H9 (cell line): ENCODE measurements around the gene CDH5. TPM values are rescaled to one million over a fixed set of nuclear protein-coding genes. Genes with fewer than 3 reads are reported as not detected.

Experiments
- DNase-seq: peaks from one replicate; pipeline ENCODE4 v3.0.0-alpha.2; 2017
- H2AFZ ChIP-seq: one replicate; pipeline ENCODE4 v1.6.1; 2013; ENCODE audit warnings: mild to moderate bottlenecking, low read length, control low read depth, moderate library complexity
- H2AK5ac ChIP-seq: 2 replicates; pipeline ENCODE4 v1.6.1; 2013; ENCODE audit warnings: low read length, control low read depth, mixed read lengths; ENCODE audit not compliant: insufficient read length
- H2BK120ac ChIP-seq: one replicate; pipeline ENCODE4 v1.6.1; 2013; ENCODE audit warnings: low read depth, mild to moderate bottlenecking, low read length, control low read depth, inconsistent platforms; ENCODE audit not compliant: poor library complexity, severe bottlenecking
- H2BK12ac ChIP-seq: 2 replicates; pipeline ENCODE4 v1.6.1; 2013; ENCODE audit warnings: low read length, control low read depth, mixed read lengths, low read depth; ENCODE audit not compliant: insufficient read length
- H2BK15ac ChIP-seq: 2 replicates; pipeline ENCODE4 v1.6.1; 2013; ENCODE audit warnings: low read depth, low read length, control low read depth
- H2BK20ac ChIP-seq: one replicate; pipeline ENCODE4 v1.6.1; 2013; ENCODE audit warnings: low read depth, mild to moderate bottlenecking, low read length, control low read depth, inconsistent platforms; ENCODE audit not compliant: poor library complexity, severe bottlenecking
- H2BK5ac ChIP-seq: 2 replicates; pipeline ENCODE4 v1.6.1; 2013; ENCODE audit warnings: low read length, control low read depth, mixed read lengths; ENCODE audit not compliant: insufficient read length
- H3K14ac ChIP-seq: 2 replicates; pipeline ENCODE4 v1.6.1; 2013; ENCODE audit warnings: low read length, control low read depth; ENCODE audit not compliant: insufficient read depth
- H3K18ac ChIP-seq: 2 replicates; pipeline ENCODE4 v1.6.1; 2013; ENCODE audit warnings: low read depth, mild to moderate bottlenecking, mixed read lengths, low read length, control low read depth; ENCODE audit not compliant: insufficient read length
- H3K23ac ChIP-seq: 2 replicates; pipeline ENCODE4 v1.6.1; 2013; ENCODE audit warnings: low read length, control low read depth, mixed read lengths, low read depth; ENCODE audit not compliant: insufficient read length
- H3K23me2 ChIP-seq: 2 replicates; pipeline ENCODE4 v1.6.1; 2013; ENCODE audit warnings: low read depth, mild to moderate bottlenecking, mixed read lengths, low read length, control low read depth; ENCODE audit not compliant: insufficient read length, poor library complexity, severe bottlenecking
- H3K27ac ChIP-seq: 2 replicates; pipeline ENCODE4 v1.5.1; 2013; ENCODE audit warnings: low read length, control low read depth, mixed read lengths, low read depth; ENCODE audit not compliant: insufficient read length
- H3K27me3 ChIP-seq: 2 replicates; pipeline ENCODE4 v1.6.1; 2013; ENCODE audit warnings: low read length, control low read depth, inconsistent platforms; ENCODE audit not compliant: insufficient read depth
- H3K4ac ChIP-seq: 2 replicates; pipeline ENCODE4 v1.6.1; 2013; ENCODE audit warnings: low read depth, mild to moderate bottlenecking, control low read depth, inconsistent platforms, low read length, moderate library complexity
- H3K4me1 ChIP-seq: 2 replicates; pipeline ENCODE4 v1.6.1; 2013; ENCODE audit warnings: low read length, control low read depth, inconsistent platforms; ENCODE audit not compliant: insufficient read depth
- H3K4me2 ChIP-seq: 2 replicates; pipeline ENCODE4 v1.6.1; 2013; ENCODE audit warnings: low read length, control low read depth, mixed read lengths; ENCODE audit not compliant: insufficient read length, insufficient read depth
- H3K56ac ChIP-seq: 2 replicates; pipeline ENCODE4 v1.6.1; 2013; ENCODE audit warnings: low read depth, mild to moderate bottlenecking, mixed read lengths, low read length, control low read depth; ENCODE audit not compliant: insufficient read length
- H3K79me1 ChIP-seq: 2 replicates; pipeline ENCODE4 v1.6.1; 2013; ENCODE audit warnings: low read depth, mild to moderate bottlenecking, moderate library complexity, low read length, control low read depth, inconsistent platforms; ENCODE audit not compliant: insufficient read depth, poor library complexity, severe bottlenecking
- H3K79me2 ChIP-seq: 2 replicates; pipeline ENCODE4 v1.6.1; 2013; ENCODE audit warnings: low read length, control low read depth, inconsistent platforms; ENCODE audit not compliant: insufficient read depth
- H3K9ac ChIP-seq: 2 replicates; pipeline ENCODE4 v1.6.1; 2013; ENCODE audit warnings: low read length, control low read depth, mixed read lengths; ENCODE audit not compliant: insufficient read length; ENCODE audit errors: extremely low read depth
- H3K9me3 ChIP-seq: one replicate; pipeline ENCODE4 v1.6.1; 2013; ENCODE audit warnings: low read depth, low read length, inconsistent platforms; ENCODE audit not compliant: control insufficient read depth
- H3T11ph ChIP-seq: one replicate; pipeline ENCODE4 v1.6.1; 2013; ENCODE audit warnings: mild to moderate bottlenecking, low read length, control low read depth, inconsistent platforms
- H4K20me1 ChIP-seq: one replicate; pipeline ENCODE4 v1.6.1; 2013; ENCODE audit not compliant: control insufficient read depth, insufficient read length, insufficient read depth
- H4K5ac ChIP-seq: 2 replicates; pipeline ENCODE4 v1.6.1; 2013; ENCODE audit warnings: low read depth, mild to moderate bottlenecking, mixed read lengths, low read length, control low read depth; ENCODE audit not compliant: insufficient read length
- H4K8ac ChIP-seq: replicated peaks from 2 replicates; pipeline ENCODE4 v1.6.1; 2013; ENCODE audit warnings: low read length, control low read depth, mixed read lengths, low read depth; ENCODE audit not compliant: insufficient read length
- H4K91ac ChIP-seq: 2 replicates; pipeline ENCODE4 v1.6.1; 2013; ENCODE audit warnings: low read depth, mild to moderate bottlenecking, moderate library complexity, mixed read lengths, low read length, control low read depth; ENCODE audit not compliant: insufficient read length
- H3K27ac Mint-ChIP-seq, 3 experiments: 2 replicates in 2 of 3; 3 replicates in 1 of 3; pipeline ENCODE4 v1.8.0; 2020 to 2021; ENCODE audit warnings: mixed read lengths in 3 of 3, mild to moderate bottlenecking in 1 of 3, moderate library complexity in 1 of 3
- H3K27me3 Mint-ChIP-seq: 2 replicates; pipeline ENCODE4 v1.8.0; 2021; ENCODE audit warnings: low read depth, mild to moderate bottlenecking, moderate library complexity, mixed read lengths
- H3K36me3 Mint-ChIP-seq, 3 experiments: 2 replicates in 2 of 3; 3 replicates in 1 of 3; pipeline ENCODE4 v1.8.0; 2020 to 2021; ENCODE audit warnings: low read depth in 3 of 3, mixed read lengths in 3 of 3; ENCODE audit not compliant: insufficient read depth in 1 of 3
- H3K4me1 Mint-ChIP-seq, 2 experiments: 2 replicates each; pipeline ENCODE4 v1.8.0; 2020; ENCODE audit warnings: mixed read lengths in 2 of 2
- H3K4me3 Mint-ChIP-seq, 2 experiments: 2 replicates in 1 of 2; 3 replicates in 1 of 2; pipeline ENCODE4 v1.8.0; 2020 to 2021; ENCODE audit warnings: mild to moderate bottlenecking in 2 of 2, mixed read lengths in 2 of 2, moderate library complexity in 1 of 2
- H3K9me3 Mint-ChIP-seq, 2 experiments: 2 replicates in 1 of 2; 3 replicates in 1 of 2; pipeline ENCODE4 v1.8.0; 2020; ENCODE audit warnings: mild to moderate bottlenecking in 2 of 2, mixed read lengths in 2 of 2, moderate library complexity in 1 of 2
- WGBS: extraction: QIAGEN DNeasy Blood & Tissue Kit; methylation state at CpG from one replicate; pipeline ENCODE4 v1.1.7; 2013; ENCODE audit warnings: missing lambda C conversion rate, low lambda C conversion rate, mixed read lengths; ENCODE audit not compliant: insufficient read length; ENCODE audit errors: extremely low coverage; 5-methylcytosine and 5-hydroxymethylcytosine counted together
- total RNA-seq: library from RNA; stranded (reverse); gene quantifications from 2 replicates; pipeline ENCODE4 v1.2.1, GENCODE V29; 2021
- TF ChIP-seq, protein P1 (sequence below): fragments of 200-600 bp; sonication (generic); conservative IDR thresholded peaks from 3 replicates; pipeline ENCODE4 v1.8.0; 2021; ENCODE audit warnings: antibody characterized with exemption, mild to moderate bottlenecking

CDH5 gene
- total RNA-seq, 1 experiment from 2014 or later, result 0.20 TPM

DNA sequence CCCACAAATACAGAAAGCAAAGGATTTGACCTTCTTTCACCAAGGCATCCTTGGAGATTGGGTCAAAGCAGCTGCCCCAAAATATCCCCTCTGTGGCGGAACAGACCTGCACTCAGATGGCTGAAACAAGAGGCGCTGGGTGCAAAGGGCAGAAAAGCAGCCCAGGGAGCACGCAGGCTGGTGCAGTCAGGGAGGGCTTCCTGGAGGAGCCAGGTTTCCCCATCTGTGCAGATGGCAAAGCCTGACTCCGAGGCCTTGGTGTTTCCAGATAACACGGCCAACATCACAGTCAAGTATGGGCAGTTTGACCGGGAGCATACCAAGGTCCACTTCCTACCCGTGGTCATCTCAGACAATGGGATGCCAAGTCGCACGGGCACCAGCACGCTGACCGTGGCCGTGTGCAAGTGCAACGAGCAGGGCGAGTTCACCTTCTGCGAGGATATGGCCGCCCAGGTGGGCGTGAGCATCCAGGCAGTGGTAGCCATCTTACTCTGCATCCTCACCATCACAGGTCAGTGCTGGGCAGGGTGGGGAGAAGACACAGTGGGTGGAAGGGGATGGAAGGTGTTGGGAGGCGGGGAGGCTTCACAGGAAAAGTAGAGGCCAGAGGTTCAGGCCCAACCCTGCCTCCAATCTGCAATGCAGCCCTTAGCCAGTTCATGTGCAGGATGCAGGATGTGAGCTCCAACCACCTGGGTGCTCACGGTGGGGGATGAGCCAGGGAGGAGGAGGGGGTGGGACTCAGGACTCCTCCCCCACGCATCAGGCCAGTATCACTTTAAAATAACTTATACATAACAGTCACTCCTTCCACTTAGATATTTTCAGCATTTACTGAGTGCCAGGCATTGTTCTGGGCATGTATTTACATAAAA is 34.3 kb downstream of the CDH5 start:
- no CpG with 5 or more reads among the region's 20 CpGs for WGBS
- no peak overlapping the region for H3K27ac Mint-ChIP-seq
- no peak overlapping the region for H3K4me3 Mint-ChIP-seq

More for the DNA sequence above, 34.3 kb downstream of the CDH5 start:
- Histone ChIP-seq H2AFZ (no peak overlapping the region), H3K79me2 (no peaks in the 10 kb centered on the region), H3K4ac (no peak overlapping the region), H2AK5ac (no peak overlapping the region), H2BK20ac (no peak overlapping the region), H3K23ac (no peak overlapping the region), H3K9me3 (no peaks in the 10 kb centered on the region), H3K14ac (no peak overlapping the region), H3K79me1 (no peaks in the 10 kb centered on the region), H2BK5ac (no peak overlapping the region), H3K27ac (no peak overlapping the region), H3K4me2 (no peak overlapping the region), H3K27me3 (no peaks in the 10 kb centered on the region), H3K56ac (no peak overlapping the region), H2BK120ac (no peak overlapping the region), H2BK15ac (no peak overlapping the region), H4K5ac (no peak overlapping the region), H4K20me1 (no peaks in the 10 kb centered on the region), H2BK12ac (no peak overlapping the region), H3K9ac (no peak overlapping the region), H3K4me1 (no peaks in the 10 kb centered on the region; the same call in 1 of the 2 replicates), H3T11ph (no peak overlapping the region), H3K23me2 (no peaks in the 10 kb centered on the region), H4K91ac (no peak overlapping the region), H3K18ac (no peak overlapping the region), H4K8ac (no peak overlapping the region)
- DNase-seq, result no peak
- Mint-ChIP-seq H3K27me3 (peaks cover 22% of the 10 kb centered on the region), H3K36me3 (no peaks in the 10 kb centered on the region; a peak in 1 of 7 replicates), H3K4me1 (peaks cover 16 to 20% of the 10 kb centered on the region in 2 experiments), H3K9me3 (peaks cover 5 to 6% of the 10 kb centered on the region in 2 experiments; a peak in 3 of 5 replicates)
- TF ChIP-seq, protein P1, sequence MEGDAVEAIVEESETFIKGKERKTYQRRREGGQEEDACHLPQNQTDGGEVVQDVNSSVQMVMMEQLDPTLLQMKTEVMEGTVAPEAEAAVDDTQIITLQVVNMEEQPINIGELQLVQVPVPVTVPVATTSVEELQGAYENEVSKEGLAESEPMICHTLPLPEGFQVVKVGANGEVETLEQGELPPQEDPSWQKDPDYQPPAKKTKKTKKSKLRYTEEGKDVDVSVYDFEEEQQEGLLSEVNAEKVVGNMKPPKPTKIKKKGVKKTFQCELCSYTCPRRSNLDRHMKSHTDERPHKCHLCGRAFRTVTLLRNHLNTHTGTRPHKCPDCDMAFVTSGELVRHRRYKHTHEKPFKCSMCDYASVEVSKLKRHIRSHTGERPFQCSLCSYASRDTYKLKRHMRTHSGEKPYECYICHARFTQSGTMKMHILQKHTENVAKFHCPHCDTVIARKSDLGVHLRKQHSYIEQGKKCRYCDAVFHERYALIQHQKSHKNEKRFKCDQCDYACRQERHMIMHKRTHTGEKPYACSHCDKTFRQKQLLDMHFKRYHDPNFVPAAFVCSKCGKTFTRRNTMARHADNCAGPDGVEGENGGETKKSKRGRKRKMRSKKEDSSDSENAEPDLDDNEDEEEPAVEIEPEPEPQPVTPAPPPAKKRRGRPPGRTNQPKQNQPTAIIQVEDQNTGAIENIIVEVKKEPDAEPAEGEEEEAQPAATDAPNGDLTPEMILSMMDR, result no peak
